Upper lobe of right lung (tissue), 1 donor: ENCODE results near the gene MYZAP. TPM values are rescaled to one million over a fixed set of nuclear protein-coding genes. Genes with fewer than 3 reads are reported as not detected.

Source experiments
- ATAC-seq: fragments of 200-7000 bp; cut with Tn5 transposase; one replicate; pipeline ENCODE4 v1.9.1; 2020; ENCODE audit warnings: mild to moderate bottlenecking, moderate library complexity
- DNase-seq: peaks from one replicate; pipeline ENCODE4 v3.0.0-alpha.2; 2020
- H3K27ac ChIP-seq: fragments of 200-600 bp; one replicate; pipeline ENCODE4 v1.8.0; 2022
- H3K27me3 ChIP-seq: fragments of 200-600 bp; one replicate; pipeline ENCODE4 v1.8.0; 2022; ENCODE audit warnings: mild to moderate bottlenecking
- H3K36me3 ChIP-seq: fragments of 200-600 bp; one replicate; pipeline ENCODE4 v1.8.0; 2022
- H3K4me1 ChIP-seq: fragments of 200-600 bp; one replicate; pipeline ENCODE4 v1.8.0; 2022
- H3K4me3 ChIP-seq: fragments of 200-600 bp; one replicate; pipeline ENCODE4 v1.8.0; 2022; ENCODE audit warnings: mild to moderate bottlenecking
- H3K9me3 ChIP-seq: fragments of 200-600 bp; one replicate; pipeline ENCODE4 v1.8.0; 2022
- CTCF ChIP-seq: fragments of 200-600 bp; IDR thresholded peaks from one replicate; pipeline ENCODE4 v1.8.0; 2022; ENCODE audit warnings: antibody characterized with exemption
- intact Hi-C: fragments of 100-400 bp; cut with DNase I; formaldehyde crosslinking; loops from one replicate; pipeline ENCODE4 v1.11.0; 2022
- total RNA-seq: library from RNA; stranded (reverse); fragmentation: NEBNext Ultra II Directional; extraction: Animal tissue kit (Norgen Biotek cat#: 25700); gene quantifications from one replicate; pipeline ENCODE4 v1.2.1, GENCODE V29; 2021
- donor health status: DM: no; HTN: yes; CAD: no; lungs with severe emphysema.

The MYZAP gene
- total RNA-seq, 1 donor from 2014 or later, result 30.9 TPM

- H3K4me1 ChIP-seq, result peaks cover 7% of the 10 kb centered on the region
- intact Hi-C loops, result no loop called here
- ATAC-seq, result no peak
These were observed 71.6 kb downstream of the MYZAP start for GRCh38 chr15:57663262-57663661.

GRCh38 chr15:57665194-57665593, 73.5 kb downstream of the MYZAP start:
- Histone ChIP-seq H3K4me1 (peaks cover 7% of the 10 kb centered on the region), H3K9me3 (no peaks in the 10 kb centered on the region), H3K27ac (no peak overlapping the region), H3K4me3 (no peak overlapping the region), H3K36me3 (no peaks in the 10 kb centered on the region), H3K27me3 (no peaks in the 10 kb centered on the region)
- ATAC-seq (no peak), DNase-seq (no peak)
- no peak for TF ChIP-seq CTCF
- intact Hi-C loops, result no loop called here

More at GRCh38 chr15:57663262-57663661, 71.6 kb downstream of the MYZAP start:
- H3K27me3 ChIP-seq, result no peaks in the 10 kb centered on the region
- no peaks in the 10 kb centered on the region for H3K36me3 ChIP-seq
- no peak for DNase-seq
- TF ChIP-seq CTCF, result no peak
- H3K27ac ChIP-seq, result no peak overlapping the region
- no peaks in the 10 kb centered on the region for H3K9me3 ChIP-seq
- H3K4me3 ChIP-seq, result no peak overlapping the region

GRCh38 chr15:57665939-57666338, 74.2 kb downstream of the MYZAP start:
- no peaks in the 10 kb centered on the region for H3K36me3 ChIP-seq
- no peak for TF ChIP-seq CTCF
- intact Hi-C loops, result no loop called here
- no peaks in the 10 kb centered on the region for H3K9me3 ChIP-seq
- peaks cover 7% of the 10 kb centered on the region for H3K4me1 ChIP-seq
- H3K27ac ChIP-seq, result no peak overlapping the region
- H3K27me3 ChIP-seq, result no peaks in the 10 kb centered on the region
- ATAC-seq (no peak), DNase-seq (no peak)
- no peak overlapping the region for H3K4me3 ChIP-seq

- Histone ChIP-seq H3K4me3 (no peak overlapping the region), H3K9me3 (no peaks in the 10 kb centered on the region), H3K27ac (no peak overlapping the region), H3K27me3 (no peaks in the 10 kb centered on the region), H3K36me3 (no peaks in the 10 kb centered on the region), H3K4me1 (peaks cover 7% of the 10 kb centered on the region)
- intact Hi-C loops, result no loop called here
- ATAC-seq (peak; percentile 71), DNase-seq (no peak)
- TF ChIP-seq CTCF, result peak; percentile 48
These were observed 75.6 kb downstream of the MYZAP start for GRCh38 chr15:57667171-57667849.

- H3K36me3 ChIP-seq, result no peaks in the 10 kb centered on the region
- H3K9me3 ChIP-seq, result no peaks in the 10 kb centered on the region
- H3K27ac ChIP-seq, result no peak overlapping the region
- ATAC-seq, result no peak
- DNase-seq, result no peak
- no peak overlapping the region for H3K4me3 ChIP-seq
- no peak for TF ChIP-seq CTCF
- no peaks in the 10 kb centered on the region for H3K27me3 ChIP-seq
- H3K4me1 ChIP-seq, result peaks cover 7% of the 10 kb centered on the region
- intact Hi-C loops, result no loop called here
These were observed 76.3 kb downstream of the MYZAP start for GRCh38 chr15:57668016-57668415.

GRCh38 chr15:57671636-57672035, 79.9 kb downstream of the MYZAP start:
- Histone ChIP-seq H3K9me3 (no peaks in the 10 kb centered on the region), H3K4me3 (no peak overlapping the region), H3K27ac (no peak overlapping the region), H3K27me3 (no peaks in the 10 kb centered on the region), H3K36me3 (no peaks in the 10 kb centered on the region), H3K4me1 (peaks cover 7% of the 10 kb centered on the region)
- DNase-seq (no peak), ATAC-seq (no peak)
- intact Hi-C loops, result no loop called here
- TF ChIP-seq CTCF, result no peak
